HG03521 (cell line): ENCODE results near the gene NSD1.

Experiments
- ATAC-seq: cut with Tn5 transposase; IDR thresholded peaks from one replicate; pipeline ENCODE4 v1.9.1; 2021; ENCODE audit warnings: mild to moderate bottlenecking, moderate library complexity; ENCODE audit not compliant: unreplicated experiment

NSD1 gene

DNA sequence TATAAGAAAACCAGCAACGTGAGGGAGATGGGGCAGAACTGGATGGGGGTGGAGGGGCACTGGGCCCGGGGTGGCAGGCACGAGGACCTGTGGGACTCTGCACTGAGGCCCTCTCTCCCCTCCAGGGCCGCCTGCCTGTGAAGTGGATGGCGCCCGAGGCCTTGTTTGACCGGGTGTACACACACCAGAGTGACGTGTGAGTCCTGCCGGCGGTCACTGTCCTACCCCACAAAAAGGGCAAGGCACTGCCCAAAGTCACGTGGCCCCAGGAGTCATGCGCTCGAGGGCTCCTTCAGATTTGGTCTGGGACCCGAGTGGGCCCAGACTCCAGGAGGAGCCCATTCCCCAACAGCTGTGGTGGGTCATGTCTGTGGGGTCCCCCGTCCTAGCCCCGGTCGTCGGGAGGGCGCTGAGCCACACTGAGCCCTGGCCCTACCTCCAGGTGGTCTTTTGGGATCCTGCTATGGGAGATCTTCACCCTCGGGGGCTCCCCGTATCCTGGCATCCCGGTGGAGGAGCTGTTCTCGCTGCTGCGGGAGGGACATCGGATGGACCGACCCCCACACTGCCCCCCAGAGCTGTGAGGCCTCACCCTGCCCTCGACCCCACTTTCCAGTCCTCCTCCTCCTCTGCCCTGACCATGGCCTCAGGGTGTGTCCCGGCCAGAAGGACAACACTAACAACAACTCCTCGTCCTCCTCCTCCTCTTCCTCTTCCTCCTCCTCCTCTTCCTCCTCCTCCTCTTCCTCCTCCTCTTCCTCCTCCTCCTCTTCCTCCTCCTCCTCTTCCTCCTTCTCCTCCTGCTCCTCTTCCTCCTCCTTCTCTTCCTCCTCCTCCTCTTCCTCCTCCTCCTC is 37.2 kb upstream of the NSD1 start:
- ATAC-seq = no peak

- ATAC-seq = no peak
These were observed 36.3 kb upstream of the NSD1 start for GRCh38 chr5:177097016-177097985.

GRCh38 chr5:177098120-177098469 is 35.5 kb upstream of the NSD1 start:
- no peak for ATAC-seq

DNA sequence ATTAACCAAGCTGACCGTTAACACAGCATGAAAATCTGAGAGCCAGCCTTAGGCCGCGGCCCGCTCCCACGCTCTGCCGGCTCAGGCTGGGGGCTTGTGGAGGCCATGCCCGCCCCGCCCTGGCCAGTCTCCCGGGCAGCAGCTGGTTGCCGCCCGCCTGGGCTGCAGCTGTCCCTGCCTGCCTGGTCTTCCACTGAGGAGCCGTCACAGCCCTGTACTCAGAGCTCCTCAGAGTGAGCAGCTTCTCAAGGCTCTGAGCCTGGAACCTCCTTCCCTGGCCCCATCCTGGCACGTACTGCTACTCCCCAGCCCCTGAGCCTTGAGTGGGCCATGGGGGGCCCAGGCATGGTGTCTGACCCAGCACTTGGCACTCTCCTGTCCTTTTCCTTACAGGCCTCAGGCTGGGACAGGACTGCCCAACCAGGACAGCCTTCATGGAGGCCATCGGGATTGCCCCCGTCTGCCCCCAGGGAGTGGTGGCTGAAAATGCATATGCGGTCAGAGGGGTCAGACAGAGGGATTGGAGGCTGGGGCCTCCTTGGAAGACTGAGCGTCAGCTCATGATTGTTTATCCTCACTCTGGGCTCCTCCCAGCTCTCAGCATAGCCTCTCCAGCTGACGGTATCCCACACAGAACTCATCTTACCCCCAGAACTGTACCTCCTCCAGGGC is 35.0 kb upstream of the NSD1 start:
- no peak for ATAC-seq

DNA sequence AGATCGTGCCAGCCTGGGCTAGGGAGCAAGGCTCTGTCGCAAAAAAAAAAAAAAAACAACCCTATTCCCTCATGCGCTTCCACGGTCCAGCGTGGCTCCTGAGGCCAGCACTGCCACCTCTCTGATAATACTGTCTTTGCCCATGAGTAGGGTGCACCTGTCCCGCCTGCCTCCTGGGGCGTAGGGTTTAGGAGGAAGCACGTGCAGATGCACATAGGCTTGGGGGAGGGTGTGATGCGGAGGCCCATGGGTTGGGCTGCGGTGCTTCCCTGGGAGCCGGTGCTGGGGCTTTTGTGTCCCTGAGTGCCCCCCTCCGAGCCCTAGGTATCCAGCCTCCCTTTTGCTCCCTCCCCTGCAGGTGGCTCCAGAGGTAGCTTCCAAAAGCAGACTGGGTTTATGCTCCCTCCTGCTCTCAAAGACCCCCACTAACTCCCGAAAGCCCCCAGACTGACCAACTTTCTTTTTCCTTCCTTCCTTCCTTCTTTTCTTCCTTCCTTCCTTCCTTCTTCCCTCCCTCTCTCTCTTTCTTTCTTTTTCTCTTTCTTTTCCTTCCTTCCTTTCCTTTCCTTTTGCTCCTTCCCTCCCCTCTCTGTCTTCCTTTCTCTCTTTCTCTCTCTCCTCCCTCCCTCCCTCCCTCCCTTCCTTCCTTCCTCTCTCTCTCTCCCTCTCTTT is 34.0 kb upstream of the NSD1 start:
- ATAC-seq = no peak

DNA sequence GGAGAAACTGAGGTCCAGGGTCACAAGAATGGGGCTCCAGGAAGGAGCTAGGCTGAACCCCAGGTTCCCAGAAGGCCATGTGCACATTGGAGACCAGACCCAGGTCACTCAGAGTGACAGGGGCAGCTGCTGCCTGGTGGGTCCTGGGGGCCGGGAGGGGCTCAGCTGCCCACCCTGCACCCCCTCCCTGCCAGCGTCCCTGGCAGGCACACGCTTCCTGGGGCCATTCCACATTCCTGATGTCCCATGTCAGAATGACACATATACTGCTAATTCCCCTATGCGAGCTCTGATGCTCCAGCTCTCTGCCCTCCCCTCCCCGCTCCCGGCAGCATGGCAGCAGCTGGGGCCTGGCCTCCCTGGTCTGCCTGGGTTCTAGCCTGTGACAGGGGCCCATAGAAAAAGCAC is 32.9 kb upstream of the NSD1 start:
- ATAC-seq = no peak

DNA sequence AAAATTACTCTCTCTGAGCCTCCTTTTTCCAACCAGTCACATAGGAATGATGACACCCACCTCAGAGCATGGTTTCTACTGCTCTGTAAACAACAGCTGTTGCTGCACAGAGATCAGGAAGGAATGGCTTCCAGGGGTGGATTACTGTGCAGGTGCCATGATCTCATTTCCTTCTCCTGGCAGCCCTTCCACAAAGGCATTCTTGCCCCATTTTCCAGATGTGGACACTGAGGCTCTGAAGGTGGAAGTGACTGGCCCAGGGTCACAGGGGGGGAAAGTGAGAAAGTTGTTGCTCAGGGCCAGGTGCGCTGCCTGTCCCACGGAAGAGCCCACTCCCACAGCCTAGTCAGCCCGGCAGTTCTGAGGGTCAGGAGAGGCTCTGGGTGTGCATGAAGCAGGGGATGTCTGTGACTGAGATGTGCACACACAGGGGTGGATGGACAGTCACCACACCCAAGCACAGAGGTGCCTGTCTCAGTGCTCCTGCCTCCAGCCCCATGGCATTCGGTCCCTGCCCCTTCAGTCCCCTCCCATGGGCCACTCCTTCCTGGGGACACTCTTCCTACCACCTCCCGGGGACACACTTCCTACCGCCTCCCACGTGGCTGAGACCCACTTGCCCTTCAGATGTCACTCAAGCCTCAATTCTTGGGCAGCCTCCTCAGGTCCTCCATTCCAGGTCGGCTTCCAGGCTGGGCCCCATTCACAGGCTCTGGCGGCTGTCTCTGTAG is 29.9 kb upstream of the NSD1 start:
- ATAC-seq = no peak

DNA sequence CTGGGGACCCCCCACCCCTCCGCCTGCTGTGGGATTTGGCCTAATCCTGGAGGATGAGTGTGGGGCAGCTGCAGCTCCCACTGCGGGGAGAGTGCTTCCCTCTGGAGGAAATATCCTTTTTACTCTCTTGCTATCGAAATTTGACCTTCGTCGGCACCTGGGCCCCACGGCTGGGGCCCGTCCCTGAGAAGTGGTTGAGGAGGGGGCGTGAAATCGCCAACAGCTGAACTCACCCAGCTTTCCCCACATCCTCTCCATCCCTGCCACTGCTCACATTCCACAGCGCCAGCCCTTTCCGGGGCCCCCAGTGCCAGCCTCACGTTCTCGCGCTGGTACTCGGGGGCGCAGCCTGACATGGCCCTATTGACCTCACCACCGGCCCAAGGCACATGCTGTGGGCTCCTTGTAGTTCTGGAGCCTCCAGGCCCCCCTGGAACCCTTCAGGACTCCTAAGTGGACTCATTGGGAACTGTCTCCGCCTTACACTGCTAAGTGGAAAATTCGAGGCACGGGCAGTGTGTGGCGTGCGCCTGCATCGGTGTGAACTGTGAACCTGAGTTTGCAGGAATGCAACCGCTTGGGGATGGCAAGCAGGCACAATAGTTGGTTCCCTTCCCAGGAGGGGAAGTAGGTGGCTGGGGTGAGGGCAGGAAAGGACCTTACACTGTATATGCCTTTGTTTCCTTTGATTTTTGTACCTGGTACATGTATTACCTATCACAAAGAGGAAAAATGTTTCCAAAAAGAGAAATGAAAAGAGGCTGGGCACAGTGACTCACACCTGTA is 27.7 kb upstream of the NSD1 start:
- ATAC-seq = no peak

- no peak for ATAC-seq
These were observed 26.4 kb upstream of the NSD1 start for GRCh38 chr5:177107159-177107558.

DNA sequence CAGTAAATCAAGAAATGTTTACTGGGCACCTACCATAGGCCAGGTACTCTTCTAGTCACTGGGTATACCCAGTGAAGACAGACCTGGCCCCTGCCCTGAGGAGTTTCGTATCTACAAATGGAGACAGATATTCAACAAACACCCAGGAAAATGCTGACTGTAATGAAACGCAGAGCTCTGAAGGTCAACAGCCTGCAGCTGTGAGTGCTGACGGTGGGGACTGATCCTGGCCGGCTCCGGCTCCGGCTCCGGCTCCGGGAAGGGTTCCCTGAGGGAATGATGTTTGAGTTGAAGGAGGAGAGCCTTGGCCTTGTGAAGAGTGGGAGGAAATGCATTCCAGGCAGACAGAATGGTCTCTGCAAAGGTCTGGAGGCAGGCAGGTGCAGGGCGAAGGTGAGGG is 23.8 kb upstream of the NSD1 start:
- no peak for ATAC-seq

- no peak for ATAC-seq
These were observed 21.7 kb upstream of the NSD1 start for GRCh38 chr5:177111720-177112394.

DNA sequence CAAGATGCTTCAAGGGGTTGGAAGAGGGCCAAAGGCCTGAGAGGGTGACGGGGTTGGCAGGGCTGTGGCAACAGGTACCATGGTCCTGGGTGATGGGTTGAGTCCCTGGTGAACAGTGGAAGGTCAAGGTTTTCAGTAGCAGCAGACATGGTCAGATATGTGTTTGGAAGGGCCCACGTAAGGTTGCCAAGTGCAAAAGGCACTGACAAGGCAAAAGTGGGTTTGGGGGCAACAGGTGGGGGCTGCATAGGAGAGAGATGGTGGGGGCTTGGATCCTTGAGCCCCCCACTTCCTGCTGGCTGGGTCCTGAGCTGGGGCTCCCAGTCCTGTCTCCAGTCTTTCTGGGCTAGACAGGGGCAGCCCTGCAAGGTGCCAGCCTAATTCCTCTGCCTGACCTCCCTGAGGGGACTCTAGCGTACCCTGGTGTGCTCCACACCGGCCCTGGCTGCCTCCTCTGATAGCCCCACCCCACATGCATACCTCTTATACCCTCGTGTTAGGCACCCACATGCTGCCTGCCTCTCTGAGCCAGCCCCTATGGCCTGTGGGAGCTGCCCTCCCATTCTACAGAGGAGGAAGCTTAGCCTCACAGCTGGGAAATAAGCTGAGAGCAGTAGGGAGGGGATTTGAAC is 20.9 kb upstream of the NSD1 start:
- no peak for ATAC-seq

- peak; percentile 51 for ATAC-seq
These were observed 19.8 kb upstream of the NSD1 start for GRCh38 chr5:177113566-177114424.

DNA sequence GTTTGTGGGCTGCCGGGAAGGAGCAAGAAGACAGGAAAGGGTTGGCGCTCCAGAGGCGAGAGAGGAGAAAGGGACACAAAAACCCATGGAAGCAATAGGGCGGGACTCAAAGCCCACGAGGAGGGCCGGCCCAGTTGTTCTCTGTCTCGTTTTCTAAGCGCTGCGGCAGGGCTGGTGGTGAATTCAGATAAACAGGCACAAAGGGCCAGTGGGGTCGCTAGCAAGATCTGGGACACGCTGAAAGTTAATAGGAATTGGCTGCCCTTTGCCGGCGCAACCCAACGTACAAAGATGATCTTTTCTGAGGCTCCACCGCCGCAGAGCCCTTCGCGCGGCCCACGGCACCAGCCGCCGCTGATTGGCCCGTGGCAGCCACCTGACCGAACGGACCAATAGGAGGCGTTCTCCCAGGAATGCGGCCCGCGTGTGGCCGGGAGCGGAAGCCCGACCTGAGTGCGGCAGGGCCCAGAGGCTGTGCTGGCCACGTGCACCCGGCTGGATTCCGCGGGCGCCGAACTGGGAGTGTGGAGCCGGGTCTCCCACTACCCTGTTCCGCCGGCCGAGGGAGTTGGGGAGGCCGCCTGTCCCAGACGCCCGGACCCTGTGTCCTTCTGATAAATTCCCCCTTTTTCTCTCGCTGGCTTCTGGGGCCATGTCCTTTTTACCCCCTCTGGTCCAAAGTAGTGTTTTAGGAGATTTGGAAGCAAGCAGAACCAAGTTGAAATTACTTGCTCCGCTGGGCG is 16.8 kb upstream of the NSD1 start:
- no peak for ATAC-seq

DNA sequence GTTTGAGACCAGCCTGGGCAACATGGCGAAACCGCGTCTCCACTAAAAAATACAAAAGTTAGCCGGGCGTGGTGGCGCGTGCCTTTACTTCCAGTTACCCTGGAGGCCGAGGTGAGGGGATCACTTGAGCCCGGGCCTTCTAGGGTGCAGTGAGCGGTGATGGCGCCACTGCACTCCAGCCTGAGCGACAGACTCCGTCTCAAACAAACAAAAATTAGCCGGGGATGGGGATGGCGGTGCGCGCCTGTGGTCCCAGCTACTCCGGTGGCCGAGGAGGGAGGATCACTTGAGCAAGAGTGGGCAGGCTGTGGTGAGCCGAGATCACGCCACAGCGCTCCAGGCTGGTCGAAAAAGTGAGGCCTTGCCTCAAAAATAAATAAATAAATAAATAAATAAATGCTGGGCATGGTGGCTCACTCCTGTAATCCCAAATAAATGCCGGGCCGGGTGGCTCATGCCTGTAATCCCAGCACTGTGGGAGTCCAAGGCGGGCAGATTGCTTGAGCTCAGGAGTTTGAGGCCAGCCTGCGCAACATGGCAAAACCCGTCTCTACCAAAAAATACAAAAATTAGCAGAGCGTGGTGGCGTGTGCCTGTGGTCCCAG is 16.0 kb upstream of the NSD1 start:
- no peak for ATAC-seq

DNA sequence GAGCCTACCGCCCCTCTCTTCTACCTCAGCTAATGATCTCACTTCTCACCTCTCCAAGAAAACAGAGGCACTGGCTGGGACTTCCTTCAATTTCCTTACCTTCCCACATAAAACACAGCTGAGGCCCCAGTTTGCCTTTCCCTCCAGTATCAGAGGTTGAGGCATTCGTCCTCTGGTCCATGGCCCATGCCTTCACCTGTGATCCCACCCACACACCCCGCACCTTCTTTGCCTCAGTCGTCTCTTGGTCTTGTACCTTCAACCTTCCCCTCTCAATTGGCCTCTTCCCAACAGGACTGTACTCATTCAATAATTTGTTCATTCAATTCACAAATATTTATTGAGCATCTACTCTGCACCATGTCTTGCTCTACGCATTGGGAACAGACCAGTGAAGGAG is 11.0 kb upstream of the NSD1 start:
- ATAC-seq = no peak
